Measurements from ENCODE around the gene EXT2.

GRCh38 chr11:44248109-44248508 lies 152.6 kb downstream of the EXT2 start:
- no peak for TF ChIP-seq EZH2phosphoT487 (IDR thresholded peaks at IDR 0.05; ENCODE audit: borderline replicate concordance)
- TF ChIP-seq, protein P1, sequence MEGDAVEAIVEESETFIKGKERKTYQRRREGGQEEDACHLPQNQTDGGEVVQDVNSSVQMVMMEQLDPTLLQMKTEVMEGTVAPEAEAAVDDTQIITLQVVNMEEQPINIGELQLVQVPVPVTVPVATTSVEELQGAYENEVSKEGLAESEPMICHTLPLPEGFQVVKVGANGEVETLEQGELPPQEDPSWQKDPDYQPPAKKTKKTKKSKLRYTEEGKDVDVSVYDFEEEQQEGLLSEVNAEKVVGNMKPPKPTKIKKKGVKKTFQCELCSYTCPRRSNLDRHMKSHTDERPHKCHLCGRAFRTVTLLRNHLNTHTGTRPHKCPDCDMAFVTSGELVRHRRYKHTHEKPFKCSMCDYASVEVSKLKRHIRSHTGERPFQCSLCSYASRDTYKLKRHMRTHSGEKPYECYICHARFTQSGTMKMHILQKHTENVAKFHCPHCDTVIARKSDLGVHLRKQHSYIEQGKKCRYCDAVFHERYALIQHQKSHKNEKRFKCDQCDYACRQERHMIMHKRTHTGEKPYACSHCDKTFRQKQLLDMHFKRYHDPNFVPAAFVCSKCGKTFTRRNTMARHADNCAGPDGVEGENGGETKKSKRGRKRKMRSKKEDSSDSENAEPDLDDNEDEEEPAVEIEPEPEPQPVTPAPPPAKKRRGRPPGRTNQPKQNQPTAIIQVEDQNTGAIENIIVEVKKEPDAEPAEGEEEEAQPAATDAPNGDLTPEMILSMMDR (conservative IDR thresholded peaks at IDR 0.05; ENCODE audit: low read length), result no peak

Data from Loucy (cell line).